ENCODE measurements around the gene ITPR3.

Gene ITPR3

GRCh38 chr6:33640361-33640760 lies 19.2 kb downstream of the ITPR3 start:
- no peak for DNase-seq

DNA sequence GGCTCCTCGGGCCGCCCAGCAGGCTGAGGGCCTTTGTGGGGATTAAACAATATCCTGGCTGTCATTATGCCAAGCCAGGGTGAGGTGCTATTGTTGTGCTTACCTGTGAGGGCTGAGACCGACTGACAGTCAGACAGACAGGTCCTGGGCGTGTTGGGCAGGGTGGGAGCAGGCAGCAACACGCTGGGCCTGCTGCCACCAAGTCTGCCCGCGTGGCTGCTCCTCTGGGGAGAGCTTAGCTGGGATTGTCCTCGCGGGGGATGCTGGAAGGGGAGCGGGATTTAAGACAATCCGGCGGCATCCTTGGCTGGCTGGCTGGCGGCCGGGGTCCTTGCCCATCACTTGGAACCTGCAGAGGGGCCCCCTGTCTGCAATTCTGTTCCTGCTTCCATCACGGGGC lies 20.0 kb downstream of the ITPR3 start:
- DNase-seq = no peak

DNA sequence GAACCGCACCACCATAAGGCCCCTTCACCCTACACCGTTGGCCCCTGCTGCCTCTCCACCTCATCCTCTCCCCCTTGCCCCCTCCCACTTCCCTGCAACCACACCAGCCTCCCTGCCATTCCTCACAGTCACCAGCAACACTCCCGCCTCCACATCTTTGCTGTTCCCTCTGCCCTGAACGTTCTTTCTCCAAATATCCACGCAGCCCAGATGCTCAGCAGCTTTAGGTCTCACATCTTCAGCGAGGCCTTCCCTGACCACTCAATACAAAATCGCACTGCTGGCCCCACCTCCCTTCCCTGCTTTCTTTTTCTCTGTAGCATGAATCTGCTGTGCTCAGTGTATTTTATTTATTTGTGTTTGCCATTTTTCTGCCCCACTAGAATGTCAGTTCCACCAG lies 20.5 kb downstream of the ITPR3 start:
- DNase-seq = no peak

DNA sequence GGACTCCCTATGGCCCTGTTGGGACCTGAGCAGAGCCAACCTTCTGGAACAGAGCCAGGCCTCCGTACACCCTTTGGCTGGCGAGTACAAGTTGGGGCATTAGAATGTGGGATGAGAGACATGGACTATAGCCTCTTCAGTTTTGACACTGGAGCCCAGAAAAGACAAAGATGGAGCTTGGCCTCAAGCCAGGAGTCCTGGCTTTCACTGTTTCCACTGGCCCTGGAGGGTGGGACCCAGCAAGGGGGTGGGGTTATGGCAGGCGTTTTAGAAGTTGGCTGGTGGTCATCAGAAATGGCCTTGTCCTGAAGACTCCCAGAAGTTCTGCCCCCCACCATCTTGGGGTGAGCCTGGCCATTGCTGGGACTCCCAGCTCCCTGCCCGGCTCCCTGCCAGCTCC lies 21.8 kb downstream of the ITPR3 start:
- no peak for DNase-seq

GRCh38 chr6:33651403-33651802 lies 30.3 kb downstream of the ITPR3 start:
- no peak for DNase-seq

DNA sequence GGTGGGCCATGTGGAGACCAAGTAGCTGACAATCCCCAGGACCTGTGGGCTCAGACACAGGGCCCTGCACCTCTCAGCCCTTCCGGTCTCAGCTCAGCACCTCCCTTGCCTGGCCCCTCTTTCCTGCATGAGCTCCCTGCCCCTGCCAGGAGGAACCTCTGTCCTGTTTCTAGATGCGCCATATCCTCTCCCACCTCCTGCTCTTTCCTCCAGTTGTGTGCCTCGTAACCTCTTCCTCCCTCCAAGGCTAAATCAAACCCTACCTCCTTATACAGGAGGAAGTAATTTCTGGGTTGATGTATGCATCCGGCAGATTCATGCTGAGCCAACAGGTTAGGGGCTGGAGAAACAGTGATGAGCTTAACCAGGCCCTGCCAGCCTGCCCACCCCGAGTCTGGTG lies 30.9 kb downstream of the ITPR3 start:
- no peak for DNase-seq

DNA sequence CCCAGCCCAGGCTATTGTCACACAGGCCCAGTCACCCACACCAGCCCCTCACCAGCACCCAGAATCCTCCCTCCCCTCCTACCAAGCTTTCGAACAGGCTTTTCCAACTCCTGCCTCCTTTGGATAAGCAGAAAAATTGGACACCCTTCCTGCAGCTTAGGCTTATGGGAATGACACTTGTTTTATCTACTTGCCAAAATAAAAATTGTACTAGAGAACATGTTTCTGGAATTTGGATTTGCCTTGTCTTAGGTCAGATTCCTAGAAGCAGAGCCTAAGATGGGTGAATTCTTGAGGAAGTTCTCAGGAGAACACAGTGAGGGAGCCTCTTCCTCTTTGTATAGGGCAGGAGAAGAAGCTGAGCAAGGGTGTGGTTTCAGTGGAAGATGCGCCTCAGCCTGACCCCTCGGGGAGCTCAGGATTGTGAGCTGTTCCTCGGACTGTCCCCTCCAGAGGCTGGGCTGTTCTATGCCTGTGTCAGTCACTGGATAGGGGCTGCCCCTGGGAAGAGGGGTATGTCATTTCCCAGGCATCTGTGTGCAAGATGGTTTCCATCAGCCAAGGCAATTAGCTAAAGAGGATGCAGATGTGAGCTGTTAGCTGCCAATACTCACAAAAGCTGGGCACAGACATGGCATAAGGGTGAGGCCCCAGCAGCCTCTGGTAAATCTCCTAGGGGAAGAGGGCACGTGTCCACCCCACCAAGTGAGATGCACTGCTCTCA lies 33.9 kb downstream of the ITPR3 start:
- peak; percentile 54 for DNase-seq

DNA sequence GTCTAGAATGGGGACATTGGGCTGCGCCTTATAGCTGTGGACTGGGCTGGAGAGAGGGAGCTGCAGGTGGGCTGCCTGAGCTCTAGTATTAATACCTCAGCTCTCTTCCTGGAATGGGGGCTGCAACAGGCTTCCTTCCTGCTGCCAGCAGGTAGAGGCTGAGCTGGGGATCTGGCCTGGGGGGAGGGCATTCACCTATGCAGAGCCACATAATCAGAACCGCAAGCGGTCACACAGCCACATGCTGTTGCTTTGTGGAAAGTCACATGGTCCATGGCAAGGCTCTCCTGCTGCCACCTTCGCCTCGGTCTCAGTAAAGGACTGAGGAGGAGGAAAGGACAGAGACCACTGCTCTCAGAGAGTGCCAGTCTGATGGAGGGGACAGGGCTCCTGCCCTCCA lies 35.7 kb downstream of the ITPR3 start:
- no peak for DNase-seq

- no peak for DNase-seq
Observed at GRCh38 chr6:33658982-33659689, 38.0 kb downstream of the ITPR3 start.

DNA sequence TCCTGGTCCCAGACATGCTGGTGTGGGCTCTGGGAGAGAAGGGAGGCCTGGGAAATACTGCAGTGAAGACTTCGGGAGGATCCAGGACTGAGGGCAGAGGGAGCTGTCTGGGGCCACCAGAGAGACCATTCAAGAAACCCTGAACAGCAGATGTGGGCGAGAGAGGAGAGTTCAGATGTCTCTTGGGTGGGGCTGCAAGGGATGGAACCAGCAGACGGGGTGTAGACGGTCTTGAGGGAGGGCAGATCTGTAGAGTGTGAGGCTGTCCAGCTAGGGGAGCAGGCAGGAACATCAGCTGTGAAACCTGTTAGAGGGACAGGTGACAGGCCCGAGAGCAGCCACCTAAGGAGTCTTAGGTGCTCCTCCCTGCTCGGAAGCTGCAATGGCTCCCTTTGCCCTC lies 38.9 kb downstream of the ITPR3 start:
- no peak for DNase-seq

DNA sequence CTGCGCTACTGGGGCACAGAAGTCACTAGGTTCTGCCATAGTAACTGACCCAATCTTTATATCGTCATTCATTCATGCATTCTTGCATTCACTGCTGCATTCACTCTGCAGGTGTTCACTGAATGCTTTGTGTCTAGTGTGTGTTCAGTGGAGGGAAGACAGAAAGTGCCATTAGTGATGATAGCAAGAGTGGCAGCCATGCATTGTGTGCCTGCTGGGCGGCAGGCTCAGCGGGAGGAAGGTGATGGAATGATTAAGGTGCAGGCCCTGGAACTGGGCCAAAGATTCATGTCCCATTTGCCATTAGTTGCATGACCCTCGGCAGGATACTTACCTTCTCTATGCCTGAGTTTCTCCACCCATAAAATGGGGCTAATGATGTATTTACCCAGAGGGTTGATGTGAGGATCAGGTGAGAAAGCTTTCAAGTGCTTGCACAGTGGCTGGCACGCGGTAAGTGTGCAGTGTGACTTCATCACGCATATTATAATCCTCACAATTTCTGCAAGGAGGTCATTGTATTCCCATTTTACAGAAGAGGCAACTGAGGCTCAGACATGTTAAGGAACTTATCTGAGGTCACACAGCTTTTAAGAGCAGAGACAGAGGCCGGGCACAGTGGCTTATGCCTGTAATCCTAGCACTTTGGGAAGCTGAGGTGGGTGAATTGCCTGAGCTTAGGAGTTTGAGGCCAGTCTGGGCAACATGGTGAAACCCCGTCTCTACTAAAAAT lies 40.1 kb downstream of the ITPR3 start:
- DNase-seq = peak; percentile 54

- DNase-seq = no peak
Observed at GRCh38 chr6:33662318-33662717, 41.2 kb downstream of the ITPR3 start.

DNA sequence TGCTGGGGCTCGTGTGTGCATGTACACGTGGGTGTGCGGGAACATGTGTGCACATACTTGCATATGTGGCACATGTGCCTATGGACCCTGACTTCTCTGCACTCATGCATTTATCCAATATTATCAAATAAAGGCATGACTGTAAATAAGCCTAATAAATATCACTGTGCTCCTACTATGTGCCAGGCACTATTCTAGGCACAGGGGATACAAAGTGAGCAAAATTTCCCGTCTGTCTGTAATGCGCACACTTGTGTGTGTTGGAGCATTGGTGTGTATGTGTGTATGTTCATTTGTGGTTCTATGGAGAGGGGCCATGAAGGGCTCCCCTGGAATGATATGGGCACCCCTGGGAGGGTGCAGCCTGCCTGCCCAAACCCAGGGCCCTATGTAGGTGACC lies 41.9 kb downstream of the ITPR3 start:
- no peak for DNase-seq

DNA sequence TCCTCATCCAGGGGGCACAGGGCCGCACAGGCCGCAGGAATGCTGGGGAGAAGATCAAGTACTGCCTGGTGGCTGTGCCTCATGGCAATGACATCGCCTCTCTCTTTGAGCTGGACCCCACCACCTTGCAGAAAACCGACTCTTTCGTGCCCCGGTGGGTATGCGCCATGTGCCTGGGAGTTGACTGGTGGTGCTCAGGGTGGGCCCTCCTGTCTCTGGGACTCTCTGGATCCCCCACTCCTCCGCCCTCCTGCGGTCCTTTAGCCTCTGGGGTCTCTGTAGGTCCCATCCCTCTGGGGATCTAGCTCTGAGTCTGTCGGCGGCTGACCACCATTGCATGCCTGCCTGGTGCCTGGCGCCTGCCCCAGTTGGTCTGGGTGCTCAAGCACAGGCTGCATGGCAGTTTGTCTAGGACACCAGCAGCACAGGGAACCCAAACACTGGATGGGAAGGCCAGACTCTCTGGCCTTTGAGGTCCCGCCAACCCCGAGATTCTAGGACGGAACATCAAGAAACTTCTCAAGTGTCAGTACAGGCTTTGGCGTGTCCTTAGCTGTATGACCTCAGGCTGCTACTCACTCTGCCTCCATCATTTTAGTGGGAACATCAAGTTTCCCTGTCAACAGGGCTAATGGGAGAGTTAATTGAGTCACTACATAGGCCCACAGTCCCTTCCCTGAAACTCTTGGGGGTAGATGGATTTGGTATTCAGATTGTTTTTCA lies 42.8 kb downstream of the ITPR3 start:
- no peak for DNase-seq

DNA sequence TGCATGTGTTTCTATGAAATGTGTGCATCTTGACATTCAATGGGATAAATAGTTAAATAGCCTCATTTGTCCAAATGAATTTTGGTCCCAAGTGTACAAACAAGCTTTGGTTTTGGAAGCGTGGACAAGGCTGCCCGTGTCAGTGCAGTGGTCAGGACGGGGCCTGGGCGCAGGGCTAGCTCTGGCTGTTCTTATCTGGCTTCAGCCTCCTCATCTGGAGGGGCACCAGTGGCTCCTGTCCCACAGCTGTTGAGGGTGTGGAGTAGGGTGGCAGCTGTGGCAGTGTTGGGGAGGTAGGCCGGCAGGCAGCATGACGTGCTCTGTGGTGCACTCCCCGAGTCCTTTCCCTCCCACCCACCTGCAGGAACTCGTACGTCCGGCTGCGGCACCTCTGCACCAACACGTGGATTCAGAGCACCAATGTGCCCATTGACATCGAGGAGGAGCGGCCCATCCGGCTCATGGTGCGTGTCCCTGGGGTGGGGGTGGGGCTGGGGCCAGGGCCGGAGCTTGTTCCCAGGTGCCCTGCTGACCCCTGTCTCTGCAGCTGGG lies 43.5 kb downstream of the ITPR3 start:
- DNase-seq = no peak

DNA sequence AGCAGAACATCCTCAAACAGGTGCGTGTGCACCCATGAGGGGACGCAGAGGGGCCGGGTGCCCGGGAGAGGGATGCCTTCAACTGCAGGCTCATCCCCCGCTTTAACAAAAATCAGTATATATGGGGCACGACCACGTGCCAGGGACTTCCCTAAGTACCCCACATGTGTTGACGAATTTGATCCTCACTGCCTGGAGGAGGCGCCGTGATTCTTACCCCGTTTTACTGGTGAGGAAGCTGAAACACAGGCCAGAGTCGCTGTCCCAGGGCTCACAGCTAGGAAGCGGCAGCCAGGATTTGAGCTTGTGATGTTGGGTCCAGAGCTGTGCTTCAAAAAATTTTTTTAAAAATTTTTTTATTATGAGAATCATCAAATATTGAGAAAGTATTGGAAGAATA lies 44.8 kb downstream of the ITPR3 start:
- DNase-seq = no peak

DNA sequence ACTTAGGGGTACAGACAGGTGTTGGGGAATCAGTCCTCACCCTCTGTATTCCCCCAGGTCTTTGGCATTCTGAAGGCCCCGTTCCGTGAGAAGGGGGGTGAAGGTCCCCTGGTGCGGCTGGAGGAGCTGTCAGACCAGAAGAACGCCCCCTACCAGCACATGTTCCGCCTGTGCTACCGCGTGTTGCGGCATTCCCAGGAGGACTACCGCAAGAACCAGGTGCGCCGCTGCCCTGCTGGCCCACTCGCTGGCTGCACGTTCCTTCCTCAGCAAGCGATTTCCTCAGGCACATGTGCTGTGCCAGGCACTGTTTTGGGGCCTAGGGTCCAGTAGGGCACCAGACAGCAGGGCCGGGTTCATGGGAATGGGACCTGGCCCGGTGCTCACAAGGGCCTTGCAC lies 46.0 kb downstream of the ITPR3 start:
- no peak for DNase-seq

GRCh38 chr6:33667776-33668175 lies 46.7 kb downstream of the ITPR3 start:
- DNase-seq = no peak

GRCh38 chr6:33668328-33668727 lies 47.2 kb downstream of the ITPR3 start:
- no peak for DNase-seq

GRCh38 chr6:33668914-33669313 lies 47.8 kb downstream of the ITPR3 start:
- no peak for DNase-seq

- no peak for DNase-seq
Observed at GRCh38 chr6:33670086-33670660, 49.1 kb downstream of the ITPR3 start.

DNA sequence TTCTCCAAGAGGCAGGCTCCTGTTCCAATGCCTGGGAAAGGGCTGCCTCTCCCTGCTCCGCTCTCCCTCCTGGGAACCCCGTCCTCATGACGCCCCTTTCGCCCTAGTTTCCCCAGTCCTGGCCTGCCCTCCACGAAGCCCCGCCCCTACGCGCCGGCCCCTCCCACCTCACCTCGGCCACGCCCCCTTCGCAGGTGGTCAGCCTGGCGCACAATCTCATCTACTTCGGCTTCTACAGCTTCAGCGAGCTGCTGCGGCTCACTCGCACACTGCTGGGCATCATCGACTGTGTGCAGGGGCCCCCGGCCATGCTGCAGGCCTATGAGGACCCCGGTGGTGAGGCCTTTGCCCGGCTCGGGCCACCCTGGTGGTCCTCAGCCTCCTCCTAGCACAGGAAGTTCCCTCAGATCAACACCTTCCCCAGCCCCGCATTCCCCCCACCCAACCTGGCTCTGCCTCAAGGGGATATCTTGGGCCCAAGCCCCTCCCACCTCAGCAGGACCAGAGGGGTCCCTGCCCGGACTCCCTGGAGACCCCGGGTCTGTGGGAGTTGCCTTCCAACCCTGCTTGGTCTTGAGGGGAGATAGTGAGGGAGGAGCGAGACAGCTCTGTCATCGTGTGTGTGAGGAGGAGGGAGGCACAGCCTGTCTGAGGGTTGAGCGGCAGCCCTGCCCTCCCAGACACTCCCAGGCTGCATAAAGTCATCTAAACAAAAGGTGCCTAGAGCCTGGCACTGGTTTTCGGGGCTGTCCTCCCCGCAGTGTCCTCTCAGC lies 50.0 kb downstream of the ITPR3 start:
- DNase-seq = no peak
